SH-SY5Y (cell line): ENCODE measurements around the gene PRSS12.

ENCODE experiments used
- GATA2 ChIP-seq: IDR thresholded peaks from 2 replicates; pipeline ENCODE4 v1.6.1; 2011; ENCODE audit warnings: mild to moderate bottlenecking, low read depth, low read length
- GATA3 ChIP-seq: IDR thresholded peaks from 2 replicates; pipeline ENCODE4 v1.6.1; 2011; ENCODE audit warnings: low read depth, mild to moderate bottlenecking, low read length, moderate library complexity

GRCh38 chr4:118279920-118280432 lies 72.8 kb downstream of the PRSS12 start:
- no peak for TF ChIP-seq GATA3
- no peak for TF ChIP-seq GATA2
